Measurements from ENCODE around the gene MDK. TPM values are rescaled to one million over a fixed set of nuclear protein-coding genes. Genes with fewer than 3 reads are reported as not detected.

MDK gene
- total and polyA plus RNA-seq, 2 donors (not counting 3 experiments of a cell fraction or from before 2014, with no cell fraction given), result 331 to 893 TPM

GRCh38 chr11:46421257-46421880 lies 39.9 kb downstream of the MDK start:
- FAIRE-seq, result no peak
- CTCF ChIA-PET, result no interaction called here
- intact Hi-C loops (cut with micrococcal nuclease), result no loop called here

More at GRCh38 chr11:46421257-46421880, 39.9 kb downstream of the MDK start:
- TF ChIP-seq MAX (IDR thresholded peaks at IDR 0.05; ENCODE audit: insufficient read depth, insufficient read length) (no peak), JUN (IDR thresholded peaks at IDR 0.05; ENCODE audit: borderline replicate concordance, insufficient read depth, insufficient read length, low read depth) (no peak), POLR2A (IDR thresholded peaks at IDR 0.05; ENCODE audit: low read depth, low read length) (no peak), MYC (IDR thresholded peaks at IDR 0.05; ENCODE audit: low read depth, low read length) (no peak), EZH2 (IDR thresholded peaks at IDR 0.05; ENCODE audit: borderline replicate concordance, low read depth, low read length, severe bottlenecking) (no peak), GATA2 (IDR thresholded peaks at IDR 0.05; ENCODE audit: insufficient read depth, insufficient read length, low read depth, low read length) (no peak), POLR2AphosphoS5 (IDR thresholded peaks at IDR 0.05; ENCODE audit: insufficient read depth, low read depth, low read length) (no peak), FOS (IDR thresholded peaks at IDR 0.05; ENCODE audit: borderline replicate concordance, insufficient read depth, low read length) (no peak)
- TF ChIP-seq, protein P1, sequence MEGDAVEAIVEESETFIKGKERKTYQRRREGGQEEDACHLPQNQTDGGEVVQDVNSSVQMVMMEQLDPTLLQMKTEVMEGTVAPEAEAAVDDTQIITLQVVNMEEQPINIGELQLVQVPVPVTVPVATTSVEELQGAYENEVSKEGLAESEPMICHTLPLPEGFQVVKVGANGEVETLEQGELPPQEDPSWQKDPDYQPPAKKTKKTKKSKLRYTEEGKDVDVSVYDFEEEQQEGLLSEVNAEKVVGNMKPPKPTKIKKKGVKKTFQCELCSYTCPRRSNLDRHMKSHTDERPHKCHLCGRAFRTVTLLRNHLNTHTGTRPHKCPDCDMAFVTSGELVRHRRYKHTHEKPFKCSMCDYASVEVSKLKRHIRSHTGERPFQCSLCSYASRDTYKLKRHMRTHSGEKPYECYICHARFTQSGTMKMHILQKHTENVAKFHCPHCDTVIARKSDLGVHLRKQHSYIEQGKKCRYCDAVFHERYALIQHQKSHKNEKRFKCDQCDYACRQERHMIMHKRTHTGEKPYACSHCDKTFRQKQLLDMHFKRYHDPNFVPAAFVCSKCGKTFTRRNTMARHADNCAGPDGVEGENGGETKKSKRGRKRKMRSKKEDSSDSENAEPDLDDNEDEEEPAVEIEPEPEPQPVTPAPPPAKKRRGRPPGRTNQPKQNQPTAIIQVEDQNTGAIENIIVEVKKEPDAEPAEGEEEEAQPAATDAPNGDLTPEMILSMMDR (IDR thresholded peaks at IDR 0.05; ENCODE audit: extremely low read depth in 1 of 2, insufficient read depth in 1 of 2, low read depth in 1 of 2, low read length in 2 of 2), result no peak
- H4K20me1 ChIP-seq (replicated peaks; ENCODE audit: control insufficient read depth, extremely low read depth, insufficient read depth, low read length), result no peaks in the 10 kb centered on the region
- H3K9ac ChIP-seq (replicated peaks; ENCODE audit: extremely low read depth, insufficient read depth, low read length), result no peak overlapping the region
- H3K4me3 ChIP-seq (replicated peaks in 1 of 3; ENCODE audit: insufficient read depth in 1 of 3, low read depth in 1 of 3, low read length in 3 of 3), result no peak overlapping the region
- peaks cover 0 to 8% of the 10 kb centered on the region in 2 experiments for H3K36me3 ChIP-seq (ENCODE audit: control insufficient read depth in 2 of 2, extremely low read depth in 1 of 2, insufficient read depth in 2 of 2, low read length in 2 of 2)
- H2AFZ ChIP-seq (ENCODE audit: low read depth, low read length), result no peak overlapping the region
- no peak overlapping the region for H3K27ac ChIP-seq (ENCODE audit: insufficient read depth, low read depth, low read length)
- POLR2A ChIA-PET, result interaction anchor here (0.5 kb wide), 1 partner anchor 21 kb away, joined by 3 read pairs; no protein-coding TSS in a partner anchor
- dilution Hi-C loops (cut with MboI; ENCODE audit: extremely low pct_ligation_motif_present, low sequenced_read_pairs), result no loop called here
- H3K79me2 ChIP-seq (ENCODE audit: control insufficient read depth, insufficient read depth, low read length), result no peaks in the 10 kb centered on the region
- H3K4me2 ChIP-seq (ENCODE audit: insufficient read depth, low read length), result no peak overlapping the region
- no peak for DNase-seq (ENCODE audit: low read depth, low spot score)
- no peaks in the 10 kb centered on the region for H3K27me3 ChIP-seq (ENCODE audit: control insufficient read depth in 2 of 2, insufficient read depth in 2 of 2, low read length in 2 of 2)
- BruUV-seq (replicated peaks), result no TSS peak
- no peaks in the 10 kb centered on the region for H3K4me1 ChIP-seq (ENCODE audit: control insufficient read depth, extremely low read depth, insufficient read depth, low read length)
- no peaks in the 10 kb centered on the region for H3K9me1 ChIP-seq (replicated peaks; ENCODE audit: control insufficient read depth, extremely low read depth, insufficient read depth, low read length)
- H3K9me3 ChIP-seq (replicated peaks; ENCODE audit: control insufficient read depth, insufficient read depth, low read length), result no peaks in the 10 kb centered on the region
